ENCODE results near the gene PTPRD. TPM values are rescaled to one million over a fixed set of nuclear protein-coding genes. Genes with fewer than 3 reads are reported as not detected.

Gene PTPRD
- total RNA-seq, 2 experiments from 2014 or later: 0.03 TPM; not detected in 1

DNA sequence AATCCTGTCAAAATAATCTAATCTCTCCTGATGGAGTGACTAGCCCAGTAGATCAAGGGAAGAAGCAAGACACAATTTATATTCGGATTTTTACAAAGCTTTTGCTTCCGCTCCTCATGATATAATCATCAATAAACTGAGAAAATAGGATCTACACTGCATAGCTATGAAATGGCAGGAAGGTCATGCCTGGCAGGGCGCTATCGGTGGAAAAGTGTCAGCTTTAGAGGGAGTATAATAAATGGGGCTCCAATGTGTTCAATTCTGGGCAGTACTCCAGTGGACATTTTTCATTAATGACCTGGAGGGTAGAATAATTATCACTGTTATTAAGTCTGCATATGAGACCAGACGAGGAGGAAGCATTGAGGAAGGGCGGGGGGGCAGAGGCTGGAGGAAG, 1799.9 kb downstream of the PTPRD start:
- DNase-seq (ENCODE audit: low spot score): no peak
- no peak overlapping the region for H3K4me3 ChIP-seq (ENCODE audit: low read depth, low read length, poor library complexity, severe bottlenecking)
- H3K36me3 ChIP-seq (ENCODE audit: insufficient read depth, low read length): no peaks in the 10 kb centered on the region
- no peaks in the 10 kb centered on the region for H3K4me1 ChIP-seq (ENCODE audit: insufficient read depth, low read length, poor library complexity, severe bottlenecking)
- no peaks in the 10 kb centered on the region for H3K79me2 ChIP-seq (ENCODE audit: insufficient read depth, low read depth, low read length)
- H3K9me3 ChIP-seq (ENCODE audit: low read length): no peaks in the 10 kb centered on the region
- H2AFZ ChIP-seq (ENCODE audit: low read length): no peak overlapping the region
- TF ChIP-seq, protein P1, sequence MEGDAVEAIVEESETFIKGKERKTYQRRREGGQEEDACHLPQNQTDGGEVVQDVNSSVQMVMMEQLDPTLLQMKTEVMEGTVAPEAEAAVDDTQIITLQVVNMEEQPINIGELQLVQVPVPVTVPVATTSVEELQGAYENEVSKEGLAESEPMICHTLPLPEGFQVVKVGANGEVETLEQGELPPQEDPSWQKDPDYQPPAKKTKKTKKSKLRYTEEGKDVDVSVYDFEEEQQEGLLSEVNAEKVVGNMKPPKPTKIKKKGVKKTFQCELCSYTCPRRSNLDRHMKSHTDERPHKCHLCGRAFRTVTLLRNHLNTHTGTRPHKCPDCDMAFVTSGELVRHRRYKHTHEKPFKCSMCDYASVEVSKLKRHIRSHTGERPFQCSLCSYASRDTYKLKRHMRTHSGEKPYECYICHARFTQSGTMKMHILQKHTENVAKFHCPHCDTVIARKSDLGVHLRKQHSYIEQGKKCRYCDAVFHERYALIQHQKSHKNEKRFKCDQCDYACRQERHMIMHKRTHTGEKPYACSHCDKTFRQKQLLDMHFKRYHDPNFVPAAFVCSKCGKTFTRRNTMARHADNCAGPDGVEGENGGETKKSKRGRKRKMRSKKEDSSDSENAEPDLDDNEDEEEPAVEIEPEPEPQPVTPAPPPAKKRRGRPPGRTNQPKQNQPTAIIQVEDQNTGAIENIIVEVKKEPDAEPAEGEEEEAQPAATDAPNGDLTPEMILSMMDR (conservative IDR thresholded peaks at IDR 0.05; ENCODE audit: low read length): no peak
- no peak for TF ChIP-seq EZH2phosphoT487 (IDR thresholded peaks at IDR 0.05; ENCODE audit: borderline replicate concordance, low read depth, low read length)
- no peaks in the 10 kb centered on the region for H4K20me1 ChIP-seq (ENCODE audit: insufficient read depth, low read length)
- no peak overlapping the region for H3K4me2 ChIP-seq (ENCODE audit: low read length)
- BruUV-seq (replicated peaks): no TSS peak
- intact Hi-C loops (cut with micrococcal nuclease; ENCODE audit: unreplicated experiment): no loop called here
- POLR2A ChIA-PET: interaction anchor here (0.5 to 0.7 kb wide), 3 partner anchors 36 to 721 kb away, joined by 3 to 4 read pairs (median 3); no protein-coding TSS in a partner anchor
- CTCF ChIA-PET (ENCODE audit: unreplicated experiment): no interaction called here
- no peak overlapping the region for H3K27ac ChIP-seq (ENCODE audit: low read depth, low read length, poor library complexity, severe bottlenecking)
- no peaks in the 10 kb centered on the region for H3K9me2 ChIP-seq (ENCODE audit: insufficient read depth, low read length)

DNA sequence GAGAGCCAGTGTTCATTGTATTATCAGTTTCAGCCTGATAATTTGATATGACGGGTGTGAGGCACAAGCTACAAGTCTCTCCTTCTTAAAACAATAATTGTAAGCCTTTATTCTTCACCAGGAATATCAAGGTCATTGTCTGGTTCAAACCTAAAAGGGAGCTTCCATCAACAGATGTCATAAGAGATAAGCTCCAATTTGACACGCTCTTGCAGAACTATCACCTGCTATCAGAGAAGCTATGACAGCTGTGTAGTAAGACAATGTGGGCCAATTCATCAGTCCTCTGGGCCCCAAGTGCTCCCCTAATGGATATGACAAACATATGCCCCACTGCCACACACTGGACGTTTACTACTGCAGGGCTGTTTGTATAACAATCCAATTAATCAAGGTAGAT, 1803.1 kb downstream of the PTPRD start:
- TF ChIP-seq, protein P1 (conservative IDR thresholded peaks at IDR 0.05; ENCODE audit: low read length): no peak
- TF ChIP-seq EZH2phosphoT487 (IDR thresholded peaks at IDR 0.05; ENCODE audit: borderline replicate concordance, low read depth, low read length): no peak
- no peaks in the 10 kb centered on the region for H3K4me1 ChIP-seq (ENCODE audit: insufficient read depth, low read length, poor library complexity, severe bottlenecking)
- no peaks in the 10 kb centered on the region for H4K20me1 ChIP-seq (ENCODE audit: insufficient read depth, low read length)
- DNase-seq (ENCODE audit: low spot score): no peak
- no peak overlapping the region for H3K4me3 ChIP-seq (ENCODE audit: low read depth, low read length, poor library complexity, severe bottlenecking)
- H3K79me2 ChIP-seq (ENCODE audit: insufficient read depth, low read depth, low read length): no peaks in the 10 kb centered on the region
- no peak overlapping the region for H3K27ac ChIP-seq (ENCODE audit: low read depth, low read length, poor library complexity, severe bottlenecking)
- H3K36me3 ChIP-seq (ENCODE audit: insufficient read depth, low read length): no peaks in the 10 kb centered on the region
- ChIA-PET POLR2A (interaction anchor here (1.0 kb wide), 1 partner anchor 52 kb away, joined by 3 read pairs; no protein-coding TSS in a partner anchor), CTCF (ENCODE audit: unreplicated experiment) (no interaction called here)
- intact Hi-C loops (cut with micrococcal nuclease; ENCODE audit: unreplicated experiment): no loop called here
- no peaks in the 10 kb centered on the region for H3K9me2 ChIP-seq (ENCODE audit: insufficient read depth, low read length)
- H3K9me3 ChIP-seq (ENCODE audit: low read length): no peaks in the 10 kb centered on the region
- no TSS peak for BruUV-seq (replicated peaks)
- no peak overlapping the region for H2AFZ ChIP-seq (ENCODE audit: low read length)
- H3K4me2 ChIP-seq (ENCODE audit: low read length): no peak overlapping the region

DNA sequence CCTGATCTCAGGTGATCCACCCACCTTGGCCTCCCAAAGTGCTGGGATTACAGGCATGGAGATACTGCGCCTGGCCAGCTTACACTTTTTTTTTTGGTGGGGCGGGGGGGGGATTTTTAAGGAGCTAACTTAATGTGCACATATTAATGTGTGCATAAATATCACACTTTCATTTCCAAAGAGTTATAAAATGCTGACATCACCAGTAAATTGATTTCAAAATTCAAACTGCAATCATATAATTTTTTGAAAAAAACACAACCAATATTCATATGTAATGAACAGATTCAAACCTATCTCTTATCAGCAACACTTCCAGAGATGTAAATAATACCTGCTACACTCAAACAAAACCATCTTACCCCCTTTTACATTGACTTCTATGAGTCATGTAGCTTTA, 1806.7 kb downstream of the PTPRD start:
- no peak overlapping the region for H3K4me3 ChIP-seq (ENCODE audit: low read depth, low read length, poor library complexity, severe bottlenecking)
- H3K9me2 ChIP-seq (ENCODE audit: insufficient read depth, low read length): no peaks in the 10 kb centered on the region
- H3K79me2 ChIP-seq (ENCODE audit: insufficient read depth, low read depth, low read length): no peaks in the 10 kb centered on the region
- CTCF ChIA-PET (ENCODE audit: unreplicated experiment): no interaction called here
- POLR2A ChIA-PET: interaction anchor here (0.6 kb wide), 2 partner anchors 73 to 156 kb away, joined by 3 read pairs; no protein-coding TSS in a partner anchor
- no peaks in the 10 kb centered on the region for H3K9me3 ChIP-seq (ENCODE audit: low read length)
- no peaks in the 10 kb centered on the region for H3K4me1 ChIP-seq (ENCODE audit: insufficient read depth, low read length, poor library complexity, severe bottlenecking)
- no peak for DNase-seq (ENCODE audit: low spot score)
- H3K4me2 ChIP-seq (ENCODE audit: low read length): no peak overlapping the region
- TF ChIP-seq, protein P1 (conservative IDR thresholded peaks at IDR 0.05; ENCODE audit: low read length): no peak
- TF ChIP-seq EZH2phosphoT487 (IDR thresholded peaks at IDR 0.05; ENCODE audit: borderline replicate concordance, low read depth, low read length): no peak
- H3K27ac ChIP-seq (ENCODE audit: low read depth, low read length, poor library complexity, severe bottlenecking): no peak overlapping the region
- intact Hi-C loops (cut with micrococcal nuclease; ENCODE audit: unreplicated experiment): no loop called here
- no peaks in the 10 kb centered on the region for H4K20me1 ChIP-seq (ENCODE audit: insufficient read depth, low read length)
- no TSS peak for BruUV-seq (replicated peaks)
- H2AFZ ChIP-seq (ENCODE audit: low read length): no peak overlapping the region
- no peaks in the 10 kb centered on the region for H3K36me3 ChIP-seq (ENCODE audit: insufficient read depth, low read length)

All from OCI-LY7 (cell line).